SK-N-SH (cell line): Measurements from ENCODE around the gene MRM2. TPM values are rescaled to one million over a fixed set of nuclear protein-coding genes. Genes with fewer than 3 reads are reported as not detected.

Experiments
- CTCF ChIA-PET: fragments of 300-600, 350-600 bp; formaldehyde crosslinking; extraction: SDS; loops from one replicate; lab custom pipeline; 2021; lab: Yijun Ruan, JAX
- POLR2A ChIA-PET: fragments of 350-600 bp; sonication (Branson Sonifier 250); formaldehyde crosslinking; extraction: SDS; loops from one replicate; lab custom pipeline; 2020; ENCODE audit warnings: antibody characterized with exemption, inconsistent platforms; lab: Yijun Ruan, JAX
- DNase-seq: peaks from one replicate; pipeline ENCODE4 v3.0.0; 2012
- H2AFZ ChIP-seq: fragments of 200-600 bp; sonication (generic); 2 replicates; pipeline ENCODE4 v1.8.1; 2016; ENCODE audit warnings: antibody characterized with exemption, mild to moderate bottlenecking, low read depth
- H3F3A ChIP-seq: fragments of 200-600 bp; sonication (generic); replicated peaks from 2 replicates; pipeline ENCODE3; 2016; ENCODE audit warnings: antibody characterized with exemption, mild to moderate bottlenecking; ENCODE audit not compliant: insufficient read depth
- H3K27ac ChIP-seq, 2 experiments: fragments of 200-500 bp in 1 of 2; fragments of 200-600 bp in 1 of 2; sonication (Bioruptor generic) in 1 of 2; sonication (generic), shearing (Covaris generic) in 1 of 2; 2 replicates each; pipeline versions ENCODE4 v1.5.1 to v1.6.1; 2014 to 2016; ENCODE audit warnings: low read depth in 2 of 2, inconsistent platforms in 1 of 2, low read length in 1 of 2, mild to moderate bottlenecking in 1 of 2, mixed read lengths in 1 of 2
- H3K27me3 ChIP-seq: fragments of 200-600 bp; sonication (generic), shearing (Covaris generic); 2 replicates; pipeline ENCODE4 v1.6.1; 2016; ENCODE audit warnings: mixed run types; ENCODE audit not compliant: insufficient read depth
- H3K36me3 ChIP-seq, 2 experiments: fragments of 200-500 bp in 1 of 2; fragments of 200-600 bp in 1 of 2; sonication (Bioruptor generic) in 1 of 2; sonication (generic) in 1 of 2; replicated peaks in 1 of 2; 2 replicates each; pipeline versions ENCODE3 to v1.5.1; 2014 to 2016; ENCODE audit warnings: low read length in 1 of 2, mild to moderate bottlenecking in 1 of 2; ENCODE audit not compliant: insufficient read depth in 2 of 2, control insufficient read depth in 1 of 2
- H3K4me1 ChIP-seq, 2 experiments: fragments of 200-500 bp in 1 of 2; fragments of 200-600 bp in 1 of 2; sonication (Bioruptor generic) in 1 of 2; sonication (generic), shearing (Covaris generic) in 1 of 2; 2 replicates each; pipeline versions ENCODE4 v1.5.1 to v1.6.1; 2014 to 2016; ENCODE audit warnings: low read depth in 1 of 2, low read length in 1 of 2, mixed run types in 1 of 2; ENCODE audit not compliant: insufficient read depth in 2 of 2, control insufficient read depth in 1 of 2
- H3K4me2 ChIP-seq: fragments of 200-600 bp; sonication (generic), shearing (Covaris generic); 2 replicates; pipeline ENCODE4 v1.6.1; 2017; ENCODE audit warnings: mixed run types
- H3K4me3 ChIP-seq, 2 experiments: fragments of 200-500 bp in 1 of 2; fragments of 200-600 bp in 1 of 2; sonication (Bioruptor generic) in 1 of 2; sonication (generic), shearing (Covaris generic) in 1 of 2; 2 replicates each; pipeline versions ENCODE4 v1.5.1 to v1.8.1; 2014 to 2016; ENCODE audit warnings: low read depth in 2 of 2, inconsistent platforms in 1 of 2, low read length in 1 of 2, mild to moderate bottlenecking in 1 of 2, mixed read lengths in 1 of 2, moderate library complexity in 1 of 2
- H3K79me2 ChIP-seq: fragments of 200-600 bp; sonication (generic); 2 replicates; pipeline ENCODE4 v1.8.1; 2017; ENCODE audit warnings: mild to moderate bottlenecking; ENCODE audit not compliant: insufficient read depth
- H3K9ac ChIP-seq: fragments of 200-600 bp; sonication (generic); 2 replicates; pipeline ENCODE4 v1.6.1; 2017; ENCODE audit warnings: mixed run types
- H3K9me2 ChIP-seq: fragments of 200-600 bp; sonication (generic); 2 replicates; pipeline ENCODE4 v1.6.1; 2017; ENCODE audit warnings: mixed run types
- H3K9me3 ChIP-seq: fragments of 200-600 bp; sonication (generic); 2 replicates; pipeline ENCODE4 v1.6.1; 2017; ENCODE audit warnings: mixed run types, mild to moderate bottlenecking, moderate library complexity
- H4K20me1 ChIP-seq: fragments of 200-600 bp; sonication (generic); 2 replicates; pipeline ENCODE4 v1.6.1; 2017; ENCODE audit warnings: mild to moderate bottlenecking, mixed run types; ENCODE audit not compliant: insufficient read depth
- NFIC ChIP-seq: IDR thresholded peaks from 2 replicates; pipeline ENCODE4 v1.4.0; 2012; ENCODE audit warnings: borderline replicate concordance
- NRF1 ChIP-seq: IDR thresholded peaks from 2 replicates; pipeline ENCODE4 v1.6.1; 2012; ENCODE audit warnings: low read depth, mild to moderate bottlenecking, low read length
- WGBS: methylation state at CpG from one replicate; pipeline ENCODE4 v1.1.6; 2017; ENCODE audit warnings: low lambda C conversion rate; 5-methylcytosine and 5-hydroxymethylcytosine counted together
- polyA plus RNA-seq, 3 experiments: library from polyadenylated mRNA; depleted of rRNA; stranded (reverse); fragments of >200 nt; gene quantifications; 2 replicates each; pipeline ENCODE4 v1.2.3, GENCODE V29; 2012
- TF ChIP-seq, protein P1 (sequence below): fragments of 200-600 bp; sonication (generic); IDR thresholded peaks from 2 replicates; pipeline ENCODE4 v1.6.1; 2017; ENCODE audit warnings: antibody characterized with exemption, mild to moderate bottlenecking, moderate library complexity
- TF ChIP-seq, protein P2 (sequence below): IDR thresholded peaks from 2 replicates; pipeline ENCODE4 v1.4.0; 2012; ENCODE audit warnings: low read depth, borderline replicate concordance

Gene MRM2
- polyA plus RNA-seq, 1 of the 3 experiments (the other 2 are of a cell fraction), result 30.7 TPM

- TF ChIP-seq, protein P1, sequence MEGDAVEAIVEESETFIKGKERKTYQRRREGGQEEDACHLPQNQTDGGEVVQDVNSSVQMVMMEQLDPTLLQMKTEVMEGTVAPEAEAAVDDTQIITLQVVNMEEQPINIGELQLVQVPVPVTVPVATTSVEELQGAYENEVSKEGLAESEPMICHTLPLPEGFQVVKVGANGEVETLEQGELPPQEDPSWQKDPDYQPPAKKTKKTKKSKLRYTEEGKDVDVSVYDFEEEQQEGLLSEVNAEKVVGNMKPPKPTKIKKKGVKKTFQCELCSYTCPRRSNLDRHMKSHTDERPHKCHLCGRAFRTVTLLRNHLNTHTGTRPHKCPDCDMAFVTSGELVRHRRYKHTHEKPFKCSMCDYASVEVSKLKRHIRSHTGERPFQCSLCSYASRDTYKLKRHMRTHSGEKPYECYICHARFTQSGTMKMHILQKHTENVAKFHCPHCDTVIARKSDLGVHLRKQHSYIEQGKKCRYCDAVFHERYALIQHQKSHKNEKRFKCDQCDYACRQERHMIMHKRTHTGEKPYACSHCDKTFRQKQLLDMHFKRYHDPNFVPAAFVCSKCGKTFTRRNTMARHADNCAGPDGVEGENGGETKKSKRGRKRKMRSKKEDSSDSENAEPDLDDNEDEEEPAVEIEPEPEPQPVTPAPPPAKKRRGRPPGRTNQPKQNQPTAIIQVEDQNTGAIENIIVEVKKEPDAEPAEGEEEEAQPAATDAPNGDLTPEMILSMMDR, result no peak
These were observed 13.4 kb upstream of the MRM2 start (continued) for GRCh38 chr7:2255145-2256139.

DNA sequence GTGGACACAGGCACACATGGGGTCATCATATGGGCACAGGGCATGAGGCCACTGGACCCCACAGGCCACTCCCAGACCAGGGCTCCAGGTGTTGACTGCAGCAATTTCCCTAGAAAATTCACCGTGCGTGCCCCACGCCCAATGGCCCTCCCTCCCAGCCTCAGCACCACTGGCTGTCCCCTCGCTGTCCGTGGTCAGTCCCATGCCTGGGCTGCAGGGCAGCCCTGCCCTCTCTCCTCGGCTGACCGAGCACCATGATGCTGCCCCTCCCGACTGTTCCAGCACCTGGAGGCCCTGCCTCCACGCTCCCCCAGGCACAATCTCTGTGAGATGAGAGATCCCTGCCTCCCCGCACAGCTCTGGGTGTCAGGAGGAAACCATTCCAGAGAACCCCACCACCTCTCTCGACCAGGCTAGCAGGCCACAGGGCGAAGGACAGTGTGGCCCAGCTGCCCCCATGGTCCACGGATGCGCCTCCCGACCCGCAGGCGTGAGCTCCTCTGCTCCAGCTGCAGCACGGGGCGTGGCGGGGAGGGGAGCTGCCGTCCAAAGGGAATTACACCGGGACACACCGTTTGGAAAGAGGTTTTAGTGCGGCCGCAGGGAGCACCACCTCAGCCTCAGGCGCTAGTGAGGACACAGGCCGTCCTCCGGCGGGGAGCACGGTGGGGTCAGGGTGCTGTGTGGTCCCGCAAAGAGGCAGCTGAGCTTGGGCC lies 12.6 kb upstream of the MRM2 start:
- peak; percentile 41 for DNase-seq
- no peaks in the 10 kb centered on the region for H4K20me1 ChIP-seq
- no peak overlapping the region for H3K27ac ChIP-seq
- no peak overlapping the region for H3K4me2 ChIP-seq
- H3K36me3 ChIP-seq, result peaks cover 0 to 20% of the 10 kb centered on the region in 2 experiments
- H3K79me2 ChIP-seq, result no peaks in the 10 kb centered on the region; the same call in 1 of the 2 replicates
- CTCF ChIA-PET, result interaction anchor here (1.1 to 2.9 kb wide), 2 partner anchors 9 to 93 kb away, joined by 3 to 16 read pairs; no protein-coding TSS in a partner anchor
- H3K9me2 ChIP-seq, result no peaks in the 10 kb centered on the region
- peaks cover 10% of the 10 kb centered on the region for H3F3A ChIP-seq
- peaks cover 2 to 4% of the 10 kb centered on the region in 2 experiments; a peak in 3 of 4 replicates for H3K4me1 ChIP-seq
- POLR2A ChIA-PET, result interaction anchor here (0.6 kb wide), 2 partner anchors 11 to 83 kb away, joined by 3 to 4 read pairs; no protein-coding TSS in a partner anchor
- no peak overlapping the region for H3K9ac ChIP-seq
- H3K9me3 ChIP-seq, result no peaks in the 10 kb centered on the region
- H3K27me3 ChIP-seq, result no peaks in the 10 kb centered on the region
- TF ChIP-seq NRF1, result no peak
- TF ChIP-seq, protein P2, sequence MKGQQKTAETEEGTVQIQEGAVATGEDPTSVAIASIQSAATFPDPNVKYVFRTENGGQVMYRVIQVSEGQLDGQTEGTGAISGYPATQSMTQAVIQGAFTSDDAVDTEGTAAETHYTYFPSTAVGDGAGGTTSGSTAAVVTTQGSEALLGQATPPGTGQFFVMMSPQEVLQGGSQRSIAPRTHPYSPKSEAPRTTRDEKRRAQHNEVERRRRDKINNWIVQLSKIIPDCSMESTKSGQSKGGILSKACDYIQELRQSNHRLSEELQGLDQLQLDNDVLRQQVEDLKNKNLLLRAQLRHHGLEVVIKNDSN, result no peak
- no peak overlapping the region for H3K4me3 ChIP-seq
- 97% methylated on average over 29 of the region's 31 CpGs for WGBS
- no peak overlapping the region for H2AFZ ChIP-seq

GRCh38 chr7:2253525-2254244 lies 11.7 kb upstream of the MRM2 start:
- ChIA-PET POLR2A (interaction anchor here (0.6 kb wide), 1 partner anchor 12 kb away, joined by 3 read pairs; no protein-coding TSS in a partner anchor), CTCF (interaction anchor here (0.7 to 2.9 kb wide), 4 partner anchors 8 to 94 kb away, joined by 3 to 16 read pairs (median 3); no protein-coding TSS in a partner anchor)
- no peak for TF ChIP-seq NFIC
- TF ChIP-seq, protein P1, result no peak
- Histone ChIP-seq H4K20me1 (no peaks in the 10 kb centered on the region), H3K9me2 (no peaks in the 10 kb centered on the region), H2AFZ (no peak overlapping the region), H3K9ac (no peak overlapping the region), H3K4me1 (peaks cover 5 to 11% of the 10 kb centered on the region in 2 experiments; a peak in 3 of 4 replicates), H3K27ac (no peak overlapping the region), H3K79me2 (no peaks in the 10 kb centered on the region; the same call in 1 of the 2 replicates), H3K4me2 (no peak overlapping the region), H3K9me3 (no peaks in the 10 kb centered on the region), H3K36me3 (peaks cover 0 to 20% of the 10 kb centered on the region in 2 experiments), H3K27me3 (no peaks in the 10 kb centered on the region), H3K4me3 (no peak overlapping the region), H3F3A (peaks cover 19% of the 10 kb centered on the region)
- 94% methylated on average over 28 of the region's 32 CpGs for WGBS
- DNase-seq, result peak; percentile 41
